H7 (cell line): ENCODE measurements around the gene PTPRG. TPM values are rescaled to one million over a fixed set of nuclear protein-coding genes. Genes with fewer than 3 reads are reported as not detected.

Source experiments
- DNase-seq: peaks from one replicate; pipeline ENCODE4 v3.0.0; 2012
- H3K27me3 ChIP-seq: 2 replicates; pipeline ENCODE4 v1.6.0; 2011; ENCODE audit warnings: mild to moderate bottlenecking, low read length; ENCODE audit not compliant: control insufficient read depth, insufficient read depth
- H3K36me3 ChIP-seq: replicated peaks from 2 replicates; pipeline ENCODE4 v1.5.1; 2011; ENCODE audit warnings: low read length; ENCODE audit not compliant: control insufficient read depth, insufficient read depth
- H3K4me3 ChIP-seq: 2 replicates; pipeline ENCODE4 v1.5.1; 2011; ENCODE audit warnings: low read depth, mild to moderate bottlenecking, control low read depth, low read length, moderate library complexity; ENCODE audit not compliant: insufficient read depth
- total RNA-seq: library from RNA; depleted of rRNA; stranded (reverse); fragments of >200 nt; shearing (Covaris generic); gene quantifications from 2 replicates; pipeline ENCODE4 v1.2.3, GENCODE V29; 2014

The PTPRG gene
- total RNA-seq, 1 experiment from 2014 or later = 54.4 TPM

- H3K27me3 ChIP-seq = no peaks in the 10 kb centered on the region
- peaks cover 2% of the 10 kb centered on the region; the same call in 1 of the 2 replicates for H3K36me3 ChIP-seq
- H3K4me3 ChIP-seq = no peak overlapping the region
- no peak for DNase-seq
Measured at GRCh38 chr3:62168356-62168755, 607.0 kb downstream of the PTPRG start.

GRCh38 chr3:62169906-62170660 is 608.7 kb downstream of the PTPRG start:
- H3K36me3 ChIP-seq = peaks cover 2% of the 10 kb centered on the region; the same call in 1 of the 2 replicates
- DNase-seq = no peak
- H3K27me3 ChIP-seq = no peaks in the 10 kb centered on the region
- H3K4me3 ChIP-seq = no peak overlapping the region

GRCh38 chr3:62171789-62172188 is 610.4 kb downstream of the PTPRG start:
- peaks cover 2% of the 10 kb centered on the region; the same call in 1 of the 2 replicates for H3K36me3 ChIP-seq
- no peak overlapping the region for H3K4me3 ChIP-seq
- no peaks in the 10 kb centered on the region for H3K27me3 ChIP-seq
- no peak for DNase-seq

GRCh38 chr3:62172199-62172598 is 610.8 kb downstream of the PTPRG start:
- no peak overlapping the region for H3K4me3 ChIP-seq
- no peaks in the 10 kb centered on the region for H3K27me3 ChIP-seq
- peaks cover 2% of the 10 kb centered on the region; the same call in 1 of the 2 replicates for H3K36me3 ChIP-seq
- DNase-seq = no peak

GRCh38 chr3:62173939-62174515 is 612.7 kb downstream of the PTPRG start:
- Histone ChIP-seq H3K36me3 (no peaks in the 10 kb centered on the region), H3K27me3 (no peaks in the 10 kb centered on the region), H3K4me3 (no peak overlapping the region)
- DNase-seq = no peak

- no peaks in the 10 kb centered on the region for H3K27me3 ChIP-seq
- H3K36me3 ChIP-seq = no peaks in the 10 kb centered on the region
- no peak for DNase-seq
- no peak overlapping the region for H3K4me3 ChIP-seq
Measured at GRCh38 chr3:62175161-62175560, 613.8 kb downstream of the PTPRG start.

- no peaks in the 10 kb centered on the region for H3K27me3 ChIP-seq
- no peak overlapping the region for H3K4me3 ChIP-seq
- no peaks in the 10 kb centered on the region; the same call in 1 of the 2 replicates for H3K36me3 ChIP-seq
- DNase-seq = no peak
Measured at GRCh38 chr3:62178032-62178431, 616.7 kb downstream of the PTPRG start.

- Histone ChIP-seq H3K4me3 (no peak overlapping the region), H3K36me3 (no peaks in the 10 kb centered on the region; the same call in 1 of the 2 replicates), H3K27me3 (no peaks in the 10 kb centered on the region)
- peak; percentile 46 for DNase-seq
Measured at GRCh38 chr3:62178739-62179600, 617.6 kb downstream of the PTPRG start.

GRCh38 chr3:62180514-62180913 is 619.1 kb downstream of the PTPRG start:
- no peaks in the 10 kb centered on the region; the same call in 1 of the 2 replicates for H3K36me3 ChIP-seq
- no peak overlapping the region for H3K4me3 ChIP-seq
- H3K27me3 ChIP-seq = no peaks in the 10 kb centered on the region
- DNase-seq = no peak

- no peak for DNase-seq
- Histone ChIP-seq H3K36me3 (no peaks in the 10 kb centered on the region; the same call in 1 of the 2 replicates), H3K4me3 (no peak overlapping the region), H3K27me3 (no peaks in the 10 kb centered on the region)
Measured at GRCh38 chr3:62183087-62183486, 621.7 kb downstream of the PTPRG start.

GRCh38 chr3:62183969-62184368 is 622.6 kb downstream of the PTPRG start:
- no peak overlapping the region for H3K4me3 ChIP-seq
- DNase-seq = no peak
- H3K36me3 ChIP-seq = no peaks in the 10 kb centered on the region; the same call in 1 of the 2 replicates
- no peaks in the 10 kb centered on the region for H3K27me3 ChIP-seq

GRCh38 chr3:62184559-62184958 is 623.2 kb downstream of the PTPRG start:
- H3K36me3 ChIP-seq = no peaks in the 10 kb centered on the region; the same call in 1 of the 2 replicates
- DNase-seq = no peak
- H3K27me3 ChIP-seq = no peaks in the 10 kb centered on the region
- H3K4me3 ChIP-seq = no peak overlapping the region

GRCh38 chr3:62187022-62187431 is 625.7 kb downstream of the PTPRG start:
- DNase-seq = peak; percentile 55
- no peaks in the 10 kb centered on the region; the same call in 1 of the 2 replicates for H3K36me3 ChIP-seq
- H3K4me3 ChIP-seq = no peak overlapping the region
- H3K27me3 ChIP-seq = no peaks in the 10 kb centered on the region

- no peaks in the 10 kb centered on the region; the same call in 1 of the 2 replicates for H3K36me3 ChIP-seq
- no peak overlapping the region for H3K4me3 ChIP-seq
- H3K27me3 ChIP-seq = no peaks in the 10 kb centered on the region
- peak; percentile 81 for DNase-seq
Measured at GRCh38 chr3:62188681-62189375, 627.5 kb downstream of the PTPRG start.
